ENCODE data around the gene KLHL40. TPM values are rescaled to one million over a fixed set of nuclear protein-coding genes. Genes with fewer than 3 reads are reported as not detected.

Gene KLHL40
- polyA plus RNA-seq, 1 donor from 2014 or later, result not detected

DNA sequence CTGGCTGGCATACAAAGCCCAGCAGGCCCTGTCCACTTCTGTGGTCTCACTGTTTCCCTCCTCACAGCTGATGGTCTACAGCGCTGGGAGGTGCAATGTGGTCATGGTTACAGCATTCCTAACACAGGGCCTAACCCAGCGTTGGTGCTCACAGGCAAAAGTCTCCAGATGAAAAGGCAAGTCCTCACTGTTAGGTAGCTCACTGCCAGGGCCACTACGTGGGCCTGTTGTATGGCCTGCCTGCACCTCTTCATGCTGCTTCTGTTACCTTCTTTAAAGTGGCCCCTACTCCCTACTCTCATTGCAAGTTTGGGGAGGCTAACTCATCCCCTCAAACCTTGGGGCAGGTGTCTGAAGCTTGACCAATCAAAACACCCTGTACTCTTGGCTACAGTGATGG is 56.5 kb downstream of the KLHL40 start:
- Histone ChIP-seq H3K79me2 (replicated peaks; ENCODE audit: insufficient read depth, low read length) (no peaks in the 10 kb centered on the region), H3K27me3 (ENCODE audit: insufficient read depth, low read depth, low read length) (no peaks in the 10 kb centered on the region), H3K9ac (ENCODE audit: low read length) (no peak overlapping the region), H2AFZ (ENCODE audit: low read depth, low read length) (no peak overlapping the region), H3K9me2 (ENCODE audit: insufficient read depth, low read length) (no peaks in the 10 kb centered on the region), H3K4me3 (ENCODE audit: low read length) (no peak overlapping the region), H3F3A (ENCODE audit: insufficient read depth, low read length, poor library complexity, severe bottlenecking) (no peaks in the 10 kb centered on the region), H3K4me2 (ENCODE audit: low read length) (no peak overlapping the region), H3K9me3 (ENCODE audit: low read length) (no peaks in the 10 kb centered on the region), H3K36me3 (ENCODE audit: insufficient read depth, low read length) (no peaks in the 10 kb centered on the region), H3K27ac (ENCODE audit: low read length) (no peak overlapping the region), H4K20me1 (ENCODE audit: insufficient read depth) (no peaks in the 10 kb centered on the region)
- TF ChIP-seq TAF1 (IDR thresholded peaks at IDR 0.05; ENCODE audit: low read depth) (no peak), RAD21 (conservative IDR thresholded peaks at IDR 0.05) (no peak), POLR2AphosphoS5 (IDR thresholded peaks at IDR 0.05) (no peak), MXI1 (conservative IDR thresholded peaks at IDR 0.05; ENCODE audit: poor library complexity, severe bottlenecking) (no peak), SMC3 (conservative IDR thresholded peaks at IDR 0.05; ENCODE audit: poor library complexity) (no peak), EP300 (conservative IDR thresholded peaks at IDR 0.05; ENCODE audit: poor library complexity, severe bottlenecking) (no peak), EZH2 (IDR thresholded peaks at IDR 0.05; ENCODE audit: borderline replicate concordance, insufficient read depth, low read length, poor library complexity, severe bottlenecking) (no peak)
- TF ChIP-seq, protein P1, sequence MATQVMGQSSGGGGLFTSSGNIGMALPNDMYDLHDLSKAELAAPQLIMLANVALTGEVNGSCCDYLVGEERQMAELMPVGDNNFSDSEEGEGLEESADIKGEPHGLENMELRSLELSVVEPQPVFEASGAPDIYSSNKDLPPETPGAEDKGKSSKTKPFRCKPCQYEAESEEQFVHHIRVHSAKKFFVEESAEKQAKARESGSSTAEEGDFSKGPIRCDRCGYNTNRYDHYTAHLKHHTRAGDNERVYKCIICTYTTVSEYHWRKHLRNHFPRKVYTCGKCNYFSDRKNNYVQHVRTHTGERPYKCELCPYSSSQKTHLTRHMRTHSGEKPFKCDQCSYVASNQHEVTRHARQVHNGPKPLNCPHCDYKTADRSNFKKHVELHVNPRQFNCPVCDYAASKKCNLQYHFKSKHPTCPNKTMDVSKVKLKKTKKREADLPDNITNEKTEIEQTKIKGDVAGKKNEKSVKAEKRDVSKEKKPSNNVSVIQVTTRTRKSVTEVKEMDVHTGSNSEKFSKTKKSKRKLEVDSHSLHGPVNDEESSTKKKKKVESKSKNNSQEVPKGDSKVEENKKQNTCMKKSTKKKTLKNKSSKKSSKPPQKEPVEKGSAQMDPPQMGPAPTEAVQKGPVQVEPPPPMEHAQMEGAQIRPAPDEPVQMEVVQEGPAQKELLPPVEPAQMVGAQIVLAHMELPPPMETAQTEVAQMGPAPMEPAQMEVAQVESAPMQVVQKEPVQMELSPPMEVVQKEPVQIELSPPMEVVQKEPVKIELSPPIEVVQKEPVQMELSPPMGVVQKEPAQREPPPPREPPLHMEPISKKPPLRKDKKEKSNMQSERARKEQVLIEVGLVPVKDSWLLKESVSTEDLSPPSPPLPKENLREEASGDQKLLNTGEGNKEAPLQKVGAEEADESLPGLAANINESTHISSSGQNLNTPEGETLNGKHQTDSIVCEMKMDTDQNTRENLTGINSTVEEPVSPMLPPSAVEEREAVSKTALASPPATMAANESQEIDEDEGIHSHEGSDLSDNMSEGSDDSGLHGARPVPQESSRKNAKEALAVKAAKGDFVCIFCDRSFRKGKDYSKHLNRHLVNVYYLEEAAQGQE (IDR thresholded peaks at IDR 0.05; ENCODE audit: borderline replicate concordance), result no peak
- TF ChIP-seq, protein P2, sequence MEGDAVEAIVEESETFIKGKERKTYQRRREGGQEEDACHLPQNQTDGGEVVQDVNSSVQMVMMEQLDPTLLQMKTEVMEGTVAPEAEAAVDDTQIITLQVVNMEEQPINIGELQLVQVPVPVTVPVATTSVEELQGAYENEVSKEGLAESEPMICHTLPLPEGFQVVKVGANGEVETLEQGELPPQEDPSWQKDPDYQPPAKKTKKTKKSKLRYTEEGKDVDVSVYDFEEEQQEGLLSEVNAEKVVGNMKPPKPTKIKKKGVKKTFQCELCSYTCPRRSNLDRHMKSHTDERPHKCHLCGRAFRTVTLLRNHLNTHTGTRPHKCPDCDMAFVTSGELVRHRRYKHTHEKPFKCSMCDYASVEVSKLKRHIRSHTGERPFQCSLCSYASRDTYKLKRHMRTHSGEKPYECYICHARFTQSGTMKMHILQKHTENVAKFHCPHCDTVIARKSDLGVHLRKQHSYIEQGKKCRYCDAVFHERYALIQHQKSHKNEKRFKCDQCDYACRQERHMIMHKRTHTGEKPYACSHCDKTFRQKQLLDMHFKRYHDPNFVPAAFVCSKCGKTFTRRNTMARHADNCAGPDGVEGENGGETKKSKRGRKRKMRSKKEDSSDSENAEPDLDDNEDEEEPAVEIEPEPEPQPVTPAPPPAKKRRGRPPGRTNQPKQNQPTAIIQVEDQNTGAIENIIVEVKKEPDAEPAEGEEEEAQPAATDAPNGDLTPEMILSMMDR (IDR thresholded peaks at IDR 0.05; ENCODE audit: poor library complexity, severe bottlenecking), result no peak

Other genes with a start within 250 kb of the KLHL40 start
- gene VIPR1, start 182.9 kb upstream of the KLHL40 start, polyA plus RNA-seq, result 1.6 and 5.0 TPM in 2 replicates
- 82.4 and 93.6 TPM in 2 replicates for gene SEC22C, start 103.6 kb upstream of the KLHL40 start, polyA plus RNA-seq
- 72.2 and 72.9 TPM in 2 replicates for gene SS18L2, start 94.7 kb upstream of the KLHL40 start, polyA plus RNA-seq
- 227 and 242 TPM in 2 replicates for gene NKTR, start 84.9 kb upstream of the KLHL40 start, polyA plus RNA-seq
- 4.8 and 5.1 TPM in 2 replicates for gene ZBTB47, start 31.8 kb upstream of the KLHL40 start, polyA plus RNA-seq
- 0.60 TPM in 1 of 2 replicates, not detected in the other for gene HHATL, start 17.3 kb downstream of the KLHL40 start, polyA plus RNA-seq
- 6.5 and 8.6 TPM in 2 replicates for gene CCDC13, start 87.7 kb downstream of the KLHL40 start, polyA plus RNA-seq
- 303 and 350 TPM in 2 replicates for gene HIGD1A, start 119.0 kb downstream of the KLHL40 start, polyA plus RNA-seq
- gene ACKR2, start 123.9 kb downstream of the KLHL40 start, polyA plus RNA-seq, result not detected in 2 replicates
- gene CYP8B1, start 190.3 kb downstream of the KLHL40 start, polyA plus RNA-seq, result not detected in 2 replicates
- gene ZNF662, start 220.6 kb downstream of the KLHL40 start, polyA plus RNA-seq, result not detected in 2 replicates